Sigmoid colon (tissue), 7 donors: ENCODE data around the gene PPP1R37. TPM values are rescaled to one million over a fixed set of nuclear protein-coding genes. Genes with fewer than 3 reads are reported as not detected.

ENCODE experiments used
- DNase-seq: peaks from one replicate; pipeline ENCODE4 v3.0.0-alpha.2; 2019
- H3K27ac ChIP-seq, 4 donors: fragments of 200-600 bp; sonication (generic); one replicate each; pipeline ENCODE4 v1.5.1; 2016 to 2019; ENCODE audit warnings: mild to moderate bottlenecking in 1 of 4
- H3K27me3 ChIP-seq, 3 donors: fragments of 200-600 bp; sonication (generic); one replicate each; pipeline ENCODE4 v1.5.1; 2019; ENCODE audit warnings: mild to moderate bottlenecking in 1 of 3
- H3K36me3 ChIP-seq, 4 donors: fragments of 200-600 bp; sonication (generic); one replicate each; pipeline ENCODE4 v1.5.1; 2016 to 2019
- H3K4me1 ChIP-seq, 4 donors: fragments of 200-600 bp; sonication (generic); one replicate each; pipeline ENCODE4 v1.5.1; 2017 to 2019
- H3K4me3 ChIP-seq, 4 donors: fragments of 200-600 bp; sonication (generic); one replicate each; pipeline ENCODE4 v1.5.1; 2017 to 2019; ENCODE audit warnings: mild to moderate bottlenecking in 2 of 4, moderate library complexity in 1 of 4
- H3K9me3 ChIP-seq, 4 donors: fragments of 200-600 bp in 3 of 4; sonication (generic) in 3 of 4; one replicate each; pipeline versions ENCODE4 v1.5.1 to v1.6.1; 2013 to 2019
- CTCF ChIP-seq, 4 experiments: fragments of 450-650 bp in 3 of 4; fragments of 200-600 bp in 1 of 4; IDR thresholded peaks; one replicate each; pipeline ENCODE4 v1.5.1; 2016 to 2019; ENCODE audit warnings: antibody characterized with exemption in 4 of 4, mild to moderate bottlenecking in 3 of 4, moderate library complexity in 2 of 4
- EP300 ChIP-seq, 4 donors: sonication (generic); formaldehyde crosslinking; IDR thresholded peaks; one replicate each; pipeline ENCODE4 v1.6.1; 2017; ENCODE audit warnings: antibody characterized with exemption in 4 of 4
- POLR2A ChIP-seq, 2 donors: fragments of 450-650 bp; IDR thresholded peaks; one replicate each; pipeline ENCODE4 v1.6.1; 2016; ENCODE audit warnings: antibody characterized with exemption in 2 of 2, mild to moderate bottlenecking in 2 of 2, moderate library complexity in 2 of 2
- POLR2AphosphoS5 ChIP-seq, 4 donors: sonication (generic); formaldehyde crosslinking; IDR thresholded peaks; one replicate each; pipeline ENCODE4 v1.6.1; 2017; ENCODE audit warnings: antibody characterized with exemption in 4 of 4
- WGBS, 2 donors: extraction: QIAGEN DNeasy Blood & Tissue Kit; methylation state at CpG; one replicate each; pipeline ENCODE4 v1.1.7; 2013; 5-methylcytosine and 5-hydroxymethylcytosine counted together
- intact Hi-C: fragments of 100-400 bp; cut with DNase I; formaldehyde crosslinking; loops from one replicate; pipeline ENCODE4 v1.15.1; 2023
- polyA plus RNA-seq, 3 donors: library from polyadenylated mRNA; stranded (reverse); fragments of 200-250 nt; gene quantifications; one replicate each; pipeline ENCODE4 v1.2.3, GENCODE V29; 2013
- total RNA-seq, 4 donors: library from RNA; depleted of rRNA; stranded (reverse); fragments of >200 nt; gene quantifications; one replicate each; pipeline ENCODE4 v1.1.0, GENCODE V29; 2016
- donor health status: healthy with polysubstance abuse.
- donor health status: Bipolar disorder and iron deficiency.
- donor health status: healthy.

Gene PPP1R37
- total and polyA plus RNA-seq, 7 donors, result 17.8 to 32.5 (median 21.6) TPM

GRCh38 chr19:45130236-45130635, 37.3 kb downstream of the PPP1R37 start:
- no peak for DNase-seq
- WGBS, 2 donors, result 90 to 91% methylated on average over 13 of the region's 13 CpGs
- no peaks in the 10 kb centered on the region for H3K36me3 ChIP-seq
- no peaks in the 10 kb centered on the region for H3K27me3 ChIP-seq
- no peak for TF ChIP-seq CTCF (IDR thresholded peaks at IDR 0.05)
- no peak for TF ChIP-seq POLR2AphosphoS5 (IDR thresholded peaks at IDR 0.05)
- TF ChIP-seq POLR2A (IDR thresholded peaks at IDR 0.05), result no peak
- TF ChIP-seq EP300 (IDR thresholded peaks at IDR 0.05), result no peak
- intact Hi-C loops, result no loop called here
- no peak overlapping the region for H3K27ac ChIP-seq
- no peaks in the 10 kb centered on the region for H3K9me3 ChIP-seq
- no peaks in the 10 kb centered on the region for H3K4me1 ChIP-seq
- H3K4me3 ChIP-seq, result no peak overlapping the region

- no peaks in the 10 kb centered on the region for H3K27me3 ChIP-seq
- intact Hi-C loops, result no loop called here
- TF ChIP-seq EP300 (IDR thresholded peaks at IDR 0.05) (no peak), POLR2AphosphoS5 (IDR thresholded peaks at IDR 0.05) (no peak), CTCF (IDR thresholded peaks at IDR 0.05) (no peak), POLR2A (IDR thresholded peaks at IDR 0.05) (no peak)
- H3K36me3 ChIP-seq, result no peaks in the 10 kb centered on the region
- no peak for DNase-seq
- H3K4me3 ChIP-seq, result no peak overlapping the region
- WGBS, 2 donors, result 37 to 60% methylated on average over 13 of the region's 13 CpGs
- no peaks in the 10 kb centered on the region for H3K9me3 ChIP-seq
- H3K27ac ChIP-seq, result no peak overlapping the region
- peaks cover 0 to under 1% (median under 1%) of the 10 kb centered on the region in 4 donors for H3K4me1 ChIP-seq
These were observed 38.1 kb downstream of the PPP1R37 start for GRCh38 chr19:45130888-45131615.

GRCh38 chr19:45133661-45134060, 40.7 kb downstream of the PPP1R37 start:
- 86 to 88% methylated on average over 8 of the region's 8 CpGs for WGBS, 2 donors
- H3K27ac ChIP-seq, result no peak overlapping the region
- H3K36me3 ChIP-seq, result no peaks in the 10 kb centered on the region
- no peaks in the 10 kb centered on the region for H3K27me3 ChIP-seq
- H3K4me1 ChIP-seq, result peaks cover 0 to 22% (median 21%) of the 10 kb centered on the region in 4 donors
- TF ChIP-seq CTCF (IDR thresholded peaks at IDR 0.05) (no peak), EP300 (IDR thresholded peaks at IDR 0.05) (no peak), POLR2A (IDR thresholded peaks at IDR 0.05) (no peak), POLR2AphosphoS5 (IDR thresholded peaks at IDR 0.05) (no peak)
- H3K4me3 ChIP-seq, result no peak overlapping the region
- no peaks in the 10 kb centered on the region for H3K9me3 ChIP-seq
- no peak for DNase-seq
- intact Hi-C loops, result no loop called here

GRCh38 chr19:45135176-45135885, 42.4 kb downstream of the PPP1R37 start:
- peaks cover 0 to 22% (median 21%) of the 10 kb centered on the region in 4 donors for H3K4me1 ChIP-seq
- H3K27me3 ChIP-seq, result no peaks in the 10 kb centered on the region
- 95 to 96% methylated on average over 21 of the region's 21 CpGs for WGBS, 2 donors
- no peak overlapping the region for H3K4me3 ChIP-seq
- H3K36me3 ChIP-seq, result peaks cover 0 to 1% (median 0%) of the 10 kb centered on the region in 4 donors
- intact Hi-C loops, result no loop called here
- H3K9me3 ChIP-seq, result no peaks in the 10 kb centered on the region
- DNase-seq, result no peak
- H3K27ac ChIP-seq, result no peak overlapping the region
- no peak for TF ChIP-seq POLR2A (IDR thresholded peaks at IDR 0.05)

GRCh38 chr19:45136507-45137178, 43.7 kb downstream of the PPP1R37 start:
- 84 to 92% methylated on average over 12 of the region's 12 CpGs for WGBS, 2 donors
- Histone ChIP-seq H3K36me3 (peaks cover 0 to 15% (median 6%) of the 10 kb centered on the region in 4 donors), H3K4me1 (peaks cover 0 to 22% (median 21%) of the 10 kb centered on the region in 4 donors), H3K27me3 (no peaks in the 10 kb centered on the region), H3K4me3 (no peak overlapping the region), H3K27ac (peak overlapping the region in 3 of 4 donors; percentile 66 to 68 (median 67)), H3K9me3 (no peaks in the 10 kb centered on the region)
- DNase-seq, result no peak
- TF ChIP-seq POLR2A (IDR thresholded peaks at IDR 0.05) (no peak), CTCF (IDR thresholded peaks at IDR 0.05) (no peak), POLR2AphosphoS5 (IDR thresholded peaks at IDR 0.05) (no peak), EP300 (IDR thresholded peaks at IDR 0.05) (no peak)
- intact Hi-C loops, result no loop called here
